H1 (cell line): ENCODE measurements around the gene LAMC1. TPM values are rescaled to one million over a fixed set of nuclear protein-coding genes. Genes with fewer than 3 reads are reported as not detected.

Source experiments
- CTCF ChIA-PET: fragments of 300-600 bp; sonication (Branson Sonifier 250); formaldehyde crosslinking; loops from one replicate; lab custom pipeline; 2021; ENCODE audit not compliant: partially characterized antibody; lab: Charles Lee
- POLR2A ChIA-PET: fragments of 300-600 bp; sonication (Branson Sonifier 250); formaldehyde crosslinking; loops from one replicate; lab custom pipeline; 2021; ENCODE audit warnings: inconsistent platforms; ENCODE audit not compliant: partially characterized antibody; lab: Charles Lee
- DNase-seq, 2 experiments: peaks; one replicate each; pipeline versions ENCODE4 v3.0.0 to v3.0.0-alpha.2; 2010 to 2022; ENCODE audit warnings: low spot score in 2 of 2, low read depth in 1 of 2, mixed read lengths in 1 of 2
- FAIRE-seq: peaks from 2 replicates; lab custom pipeline; 2011; peaks lifted over from hg19 to GRCh38; lab: Jason Lieb, UNC
- H2AFZ ChIP-seq: 2 replicates; pipeline ENCODE4 v1.8.1; 2012; ENCODE audit warnings: low read length, inconsistent platforms
- H2AK5ac ChIP-seq: 2 replicates; pipeline ENCODE4 v1.6.1; 2013; ENCODE audit warnings: low read depth, low read length
- H2BK120ac ChIP-seq: replicated peaks from 2 replicates; pipeline ENCODE3; 2013; ENCODE audit warnings: low read depth, low read length, inconsistent platforms
- H2BK12ac ChIP-seq: 2 replicates; pipeline ENCODE4 v1.6.1; 2013; ENCODE audit warnings: low read depth, low read length
- H2BK15ac ChIP-seq: 2 replicates; pipeline ENCODE4 v1.6.1; 2013; ENCODE audit warnings: low read length
- H2BK20ac ChIP-seq: 2 replicates; pipeline ENCODE4 v1.6.1; 2013; ENCODE audit warnings: low read length
- H2BK5ac ChIP-seq: 2 replicates; pipeline ENCODE4 v1.6.1; 2013; ENCODE audit warnings: low read depth, low read length
- H3K14ac ChIP-seq: 2 replicates; pipeline ENCODE4 v1.6.1; 2013; ENCODE audit warnings: inconsistent platforms; ENCODE audit not compliant: insufficient read length
- H3K18ac ChIP-seq: 2 replicates; pipeline ENCODE4 v1.6.1; 2013; ENCODE audit warnings: low read length; ENCODE audit errors: extremely low read depth
- H3K23ac ChIP-seq: 2 replicates; pipeline ENCODE4 v1.6.1; 2013; ENCODE audit warnings: inconsistent platforms; ENCODE audit not compliant: insufficient read length
- H3K23me2 ChIP-seq: 2 replicates; pipeline ENCODE4 v1.6.1; 2013; ENCODE audit warnings: low read depth, low read length
- H3K27ac ChIP-seq: 2 replicates; pipeline ENCODE4 v1.6.1; 2011; ENCODE audit warnings: low read depth, low read length, inconsistent platforms
- H3K27me3 ChIP-seq, 4 experiments: replicated peaks in 1 of 4; 1 replicate in 1 of 4; 2 replicates in 3 of 4; pipeline versions ENCODE4 v1.6.1 to v1.8.1; 2011 to 2013; ENCODE audit warnings: low read length in 3 of 4, mild to moderate bottlenecking in 3 of 4, inconsistent platforms in 2 of 4, mixed read lengths in 2 of 4, moderate library complexity in 1 of 4; ENCODE audit not compliant: control insufficient read depth in 3 of 4, insufficient read depth in 3 of 4; ENCODE audit errors: extremely low read depth in 1 of 4
- H3K36me3 ChIP-seq, 4 experiments: 2 replicates each; pipeline versions ENCODE4 v1.6.1 to v1.8.1; 2011 to 2013; ENCODE audit warnings: mild to moderate bottlenecking in 4 of 4, low read length in 3 of 4, moderate library complexity in 2 of 4, control low read depth in 1 of 4, inconsistent platforms in 1 of 4; ENCODE audit not compliant: insufficient read depth in 4 of 4, control insufficient read depth in 2 of 4
- H3K4ac ChIP-seq: replicated peaks from 2 replicates; pipeline ENCODE3; 2013; ENCODE audit warnings: low read length, low read depth, mixed read lengths, inconsistent platforms; ENCODE audit not compliant: insufficient read length
- H3K4me1 ChIP-seq, 4 experiments: replicated peaks in 1 of 4; 1 replicate in 1 of 4; 2 replicates in 3 of 4; pipeline versions ENCODE4 v1.6.1 to v1.8.1; 2011 to 2013; ENCODE audit warnings: low read length in 3 of 4, inconsistent platforms in 2 of 4, mixed read lengths in 1 of 4; ENCODE audit not compliant: insufficient read depth in 4 of 4, control insufficient read depth in 3 of 4
- H3K4me2 ChIP-seq, 2 experiments: 2 replicates each; pipeline versions ENCODE4 v1.6.1 to v1.8.1; 2011 to 2013; ENCODE audit warnings: low read depth in 2 of 2, low read length in 2 of 2, control low read depth in 1 of 2, inconsistent platforms in 1 of 2, mild to moderate bottlenecking in 1 of 2; ENCODE audit not compliant: insufficient read depth in 1 of 2
- H3K4me3 ChIP-seq, 4 experiments: fragments of 200-600, 300-600 bp in 1 of 4; sonication (generic), shearing (Covaris generic), sonication (Bioruptor Twin) in 1 of 4; 2 replicates each; pipeline versions ENCODE4 v1.5.1 to v1.8.1; 2011 to 2016; ENCODE audit warnings: low read length in 4 of 4, low read depth in 3 of 4, control low read depth in 2 of 4, inconsistent platforms in 2 of 4, mild to moderate bottlenecking in 2 of 4, mixed read lengths in 1 of 4, moderate library complexity in 1 of 4; ENCODE audit not compliant: insufficient read depth in 2 of 4; ENCODE audit errors: extremely low read depth in 1 of 4
- H3K56ac ChIP-seq: replicated peaks from 2 replicates; pipeline ENCODE3; 2013; ENCODE audit warnings: low read depth, mild to moderate bottlenecking, mixed read lengths, low read length, inconsistent platforms; ENCODE audit not compliant: insufficient read length
- H3K79me1 ChIP-seq: 2 replicates; pipeline ENCODE4 v1.6.1; 2013; ENCODE audit warnings: low read depth, low read length, control low read depth
- H3K79me2 ChIP-seq, 2 experiments: 2 replicates each; pipeline versions ENCODE4 v1.6.1 to v1.8.1; 2012 to 2013; ENCODE audit warnings: low read length in 2 of 2, mild to moderate bottlenecking in 2 of 2, inconsistent platforms in 1 of 2; ENCODE audit not compliant: insufficient read depth in 2 of 2, control insufficient read depth in 1 of 2
- H3K9ac ChIP-seq, 4 experiments: replicated peaks in 1 of 4; 1 replicate in 1 of 4; 2 replicates in 3 of 4; pipeline versions ENCODE4 v1.6.1 to v1.8.1; 2011 to 2013; ENCODE audit warnings: low read depth in 3 of 4, low read length in 3 of 4, control low read depth in 2 of 4, mild to moderate bottlenecking in 2 of 4, moderate library complexity in 2 of 4, inconsistent platforms in 1 of 4; ENCODE audit errors: extremely low read depth in 1 of 4
- H3K9me3 ChIP-seq, 2 experiments: 2 replicates each; pipeline versions ENCODE4 v1.6.1 to v1.8.1; 2012 to 2013; ENCODE audit warnings: mild to moderate bottlenecking in 2 of 2, moderate library complexity in 2 of 2, control low read depth in 1 of 2, inconsistent platforms in 1 of 2, low read depth in 1 of 2, low read length in 1 of 2, mixed read lengths in 1 of 2; ENCODE audit not compliant: insufficient read depth in 2 of 2
- H4K20me1 ChIP-seq, 2 experiments: replicated peaks in 1 of 2; 2 replicates each; pipeline versions ENCODE3 to v1.8.1; 2011 to 2013; ENCODE audit warnings: inconsistent platforms in 2 of 2, low read length in 2 of 2, mild to moderate bottlenecking in 1 of 2; ENCODE audit not compliant: insufficient read depth in 2 of 2, control insufficient read depth in 1 of 2
- H4K5ac ChIP-seq: 2 replicates; pipeline ENCODE4 v1.6.1; 2013; ENCODE audit warnings: low read length, low read depth, mixed read lengths, inconsistent platforms; ENCODE audit not compliant: insufficient read length
- H4K8ac ChIP-seq: 2 replicates; pipeline ENCODE4 v1.8.0; 2013; ENCODE audit warnings: mild to moderate bottlenecking, moderate library complexity, low read length, inconsistent platforms; ENCODE audit not compliant: insufficient read depth; ENCODE audit errors: extremely low read depth
- H4K91ac ChIP-seq: replicated peaks from 2 replicates; pipeline ENCODE3; 2013; ENCODE audit warnings: low read length, mixed read lengths, inconsistent platforms; ENCODE audit not compliant: insufficient read length
- EZH2 ChIP-seq: fragments of 200-600 bp; sonication (generic); IDR thresholded peaks from 2 replicates; pipeline ENCODE4 v1.7.1; 2012; ENCODE audit warnings: low read depth, mild to moderate bottlenecking, moderate library complexity, low read length, inconsistent platforms; ENCODE audit not compliant: severe bottlenecking
- WGBS, 2 experiments: shearing (Covaris generic) in 1 of 2; methylation state at CpG; one replicate each; pipeline versions ENCODE4 v1.1.6 to v1.1.7; 2013 to 2015; ENCODE audit warnings: low lambda C conversion rate in 2 of 2, mixed read lengths in 2 of 2, inconsistent platforms in 1 of 2, low coverage in 1 of 2, missing lambda C conversion rate in 1 of 2; ENCODE audit not compliant: insufficient replicate concordance in 2 of 2, insufficient coverage in 1 of 2, insufficient read length in 1 of 2; ENCODE audit errors: extremely low coverage in 1 of 2, missing lambda C conversion rate in 1 of 2; 5-methylcytosine and 5-hydroxymethylcytosine counted together
- polyA plus RNA-seq, 7 experiments: library from polyadenylated mRNA; depleted of rRNA in 3 of 7; stranded (reverse) in 5 of 7; unstranded in 2 of 7; fragments of >200 nt in 5 of 7; fragments of 200-250 nt in 2 of 7; gene quantifications; 1 replicate in 5 of 7; 2 replicates in 1 of 7; 4 replicates in 1 of 7; pipeline versions ENCODE4 v1.2.1 to v1.2.3, GENCODE V29; 2011 to 2013; ENCODE audit warnings: missing spikeins in 2 of 7, mixed read lengths in 2 of 7
- total RNA-seq: library from RNA; stranded (reverse); fragmentation: NEBNext Ultra II Directional; extraction: Animal tissue kit (Norgen Biotek cat#: 25700); gene quantifications from 2 replicates; pipeline ENCODE4 v1.2.1, GENCODE V29; 2021

The LAMC1 gene
- total and polyA plus RNA-seq, 2 of the 8 experiments (the other 6 are each of a cell fraction or from before 2014, with no cell fraction given): 47.6 to 90.3 TPM

DNA sequence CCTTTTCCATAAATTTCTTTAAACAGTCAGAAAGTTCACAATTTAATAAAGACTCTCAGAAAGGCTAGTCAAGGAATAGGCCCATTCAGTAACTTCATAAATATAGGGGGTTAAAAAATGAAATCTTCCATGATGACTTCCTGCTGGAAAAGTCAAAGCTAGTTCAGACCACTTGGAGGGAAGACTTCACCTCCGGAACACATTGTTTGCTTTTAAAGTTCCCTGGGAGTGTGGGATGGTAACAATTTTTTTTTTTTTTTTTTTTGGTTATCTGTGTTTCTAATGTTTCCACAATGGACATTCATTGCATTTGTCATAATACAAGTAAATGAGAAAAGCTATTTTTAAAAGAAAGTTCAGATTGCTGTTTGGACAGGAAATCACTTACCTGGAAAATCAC, 144.5 kb downstream of the LAMC1 start:
- Histone ChIP-seq H3K23ac (no peak overlapping the region), H2BK5ac (no peak overlapping the region), H3K4me2 (no peak overlapping the region), H2AK5ac (no peak overlapping the region), H4K91ac (no peak overlapping the region), H2BK20ac (no peak overlapping the region), H3K56ac (no peak overlapping the region), H3K18ac (no peak overlapping the region), H4K8ac (no peak overlapping the region), H3K4ac (no peak overlapping the region), H2BK15ac (no peak overlapping the region), H3K23me2 (no peaks in the 10 kb centered on the region), H3K9ac (no peak overlapping the region), H3K79me1 (no peaks in the 10 kb centered on the region), H2AFZ (no peak overlapping the region), H3K4me1 (peaks cover 0 to 5% (median 2%) of the 10 kb centered on the region in 4 experiments; a peak in 5 of 7 replicates), H3K4me3 (no peak overlapping the region), H3K27me3 (no peaks in the 10 kb centered on the region), H3K9me3 (no peaks in the 10 kb centered on the region), H3K27ac (no peak overlapping the region), H4K20me1 (no peaks in the 10 kb centered on the region), H3K36me3 (no peaks in the 10 kb centered on the region), H2BK12ac (no peak overlapping the region), H3K79me2 (no peaks in the 10 kb centered on the region), H3K14ac (no peak overlapping the region), H2BK120ac (no peak overlapping the region), H4K5ac (no peak overlapping the region)
- no peak for TF ChIP-seq EZH2
- POLR2A ChIA-PET: interaction anchor here (1.5 kb wide), 1 partner anchor 10 kb away, joined by 4 read pairs; no protein-coding TSS in a partner anchor
- no peak for DNase-seq
- FAIRE-seq: no peak
- CTCF ChIA-PET: interaction anchor here (0.6 to 0.8 kb wide), 2 partner anchors 8 to 50 kb away, joined by 3 to 4 read pairs; no protein-coding TSS in a partner anchor
- WGBS, 2 experiments: 100% methylated on average over 1 of the region's 1 CpG; no CpG with 5 or more reads in 1 of the 2 experiments
